Raji (cell line): ENCODE measurements around the gene CRISPLD2.

Source experiments
- POLR2A ChIP-seq: IDR thresholded peaks from 2 replicates; pipeline ENCODE4 v1.6.1; 2011; ENCODE audit warnings: low read depth, low read length, control low read depth; ENCODE audit not compliant: insufficient read depth

Gene CRISPLD2

GRCh38 chr16:84827131-84827574 lies 7.4 kb downstream of the CRISPLD2 start:
- no peak for TF ChIP-seq POLR2A

- no peak for TF ChIP-seq POLR2A
Observed at GRCh38 chr16:84827897-84828296, 8.1 kb downstream of the CRISPLD2 start.

- no peak for TF ChIP-seq POLR2A
Observed at GRCh38 chr16:84828322-84828721, 8.5 kb downstream of the CRISPLD2 start.

- no peak for TF ChIP-seq POLR2A
Observed at GRCh38 chr16:84829168-84829965, 9.6 kb downstream of the CRISPLD2 start.

- no peak for TF ChIP-seq POLR2A
Observed at GRCh38 chr16:84830765-84831384, 11.1 kb downstream of the CRISPLD2 start.

- TF ChIP-seq POLR2A, result no peak
Observed at GRCh38 chr16:84832488-84833143, 12.8 kb downstream of the CRISPLD2 start.

GRCh38 chr16:84833144-84833500 lies 13.3 kb downstream of the CRISPLD2 start:
- TF ChIP-seq POLR2A, result no peak

GRCh38 chr16:84833542-84834402 lies 14.0 kb downstream of the CRISPLD2 start:
- TF ChIP-seq POLR2A, result no peak

GRCh38 chr16:84834403-84834772 lies 14.6 kb downstream of the CRISPLD2 start:
- no peak for TF ChIP-seq POLR2A

GRCh38 chr16:84836234-84836647 lies 16.5 kb downstream of the CRISPLD2 start:
- no peak for TF ChIP-seq POLR2A

GRCh38 chr16:84836967-84837366 lies 17.2 kb downstream of the CRISPLD2 start:
- no peak for TF ChIP-seq POLR2A

- TF ChIP-seq POLR2A, result no peak
Observed at GRCh38 chr16:84838383-84838948, 18.7 kb downstream of the CRISPLD2 start.

GRCh38 chr16:84839054-84839453 lies 19.3 kb downstream of the CRISPLD2 start:
- TF ChIP-seq POLR2A, result no peak

GRCh38 chr16:84839956-84840355 lies 20.2 kb downstream of the CRISPLD2 start:
- no peak for TF ChIP-seq POLR2A
